ENCODE results near the gene SYNGR3.

- TF ChIP-seq CTCF (IDR thresholded peaks at IDR 0.05) (no peak), SIN3A (IDR thresholded peaks at IDR 0.05; ENCODE audit: borderline replicate concordance, insufficient read depth, low read depth, low read length) (no peak), POLR2AphosphoS5 (IDR thresholded peaks at IDR 0.05; ENCODE audit: low read depth, low read length) (no peak)
These were observed 47.5 kb upstream of the SYNGR3 start for GRCh38 chr16:1942047-1942809.
